B cell (primary cell): ENCODE data around the gene CASK. TPM values are rescaled to one million over a fixed set of nuclear protein-coding genes. Genes with fewer than 3 reads are reported as not detected.

Experiments used
- ATAC-seq: fragments of 200-7000 bp; cut with Tn5 transposase; one replicate; pipeline ENCODE4 v1.10.0; 2021; ENCODE audit warnings: low read depth, mild to moderate bottlenecking, moderate number of reproducible peaks, moderate library complexity
- CTCF ChIA-PET: fragments of 350-600 bp; sonication (Branson Sonifier 250); formaldehyde crosslinking; loops from one replicate; lab custom pipeline; 2021; ENCODE audit warnings: antibody characterized with exemption, inconsistent platforms; lab: Charles Lee
- POLR2A ChIA-PET: fragments of 350-600 bp; sonication (Branson Sonifier 250); formaldehyde crosslinking; loops from one replicate; lab custom pipeline; 2021; ENCODE audit warnings: antibody characterized with exemption; lab: Charles Lee
- DNase-seq: peaks from one replicate; pipeline ENCODE4 v3.0.0; 2013
- H2AFZ ChIP-seq: 2 replicates; pipeline ENCODE4 v1.6.1; 2012; ENCODE audit warnings: mild to moderate bottlenecking, low read depth, low read length; ENCODE audit not compliant: insufficient read depth, poor library complexity, severe bottlenecking
- H3K27ac ChIP-seq, 2 donors: 1 replicate in 1 of 2; 2 replicates in 1 of 2; pipeline ENCODE4 v1.5.1; 2012 to 2013; ENCODE audit warnings: low read length in 2 of 2, mild to moderate bottlenecking in 2 of 2, moderate library complexity in 1 of 2
- H3K27me3 ChIP-seq, 4 experiments: fragments of 200-600 bp in 1 of 4; sonication (generic) in 1 of 4; replicated peaks in 1 of 4; 1 replicate in 2 of 4; 2 replicates in 2 of 4; pipeline versions ENCODE4 v1.6.1 to v1.7.0; 2013 to 2016; ENCODE audit warnings: low read length in 3 of 4, mild to moderate bottlenecking in 2 of 4, mixed read lengths in 1 of 4, moderate library complexity in 1 of 4; ENCODE audit not compliant: insufficient read depth in 4 of 4, control insufficient read depth in 3 of 4; ENCODE audit errors: control extremely low read depth in 1 of 4
- H3K36me3 ChIP-seq, 2 experiments: replicated peaks in 1 of 2; 1 replicate in 1 of 2; 2 replicates in 1 of 2; pipeline versions ENCODE4 v1.6.1 to v1.7.1; 2013; ENCODE audit warnings: low read length in 1 of 2; ENCODE audit not compliant: insufficient read depth in 2 of 2, control insufficient read depth in 1 of 2; ENCODE audit errors: control extremely low read depth in 1 of 2, extremely low read depth in 1 of 2
- H3K4me1 ChIP-seq, 2 donors: fragments of 200-600 bp in 1 of 2; sonication (generic) in 1 of 2; 1 replicate in 1 of 2; 2 replicates in 1 of 2; pipeline versions ENCODE4 v1.5.1 to v1.6.1; 2013 to 2017; ENCODE audit warnings: low read length in 2 of 2; ENCODE audit not compliant: control insufficient read depth in 2 of 2, insufficient read depth in 2 of 2
- H3K4me2 ChIP-seq: replicated peaks from 2 replicates; pipeline ENCODE3; 2012; ENCODE audit warnings: mild to moderate bottlenecking, low read depth, low read length; ENCODE audit not compliant: poor library complexity, severe bottlenecking
- H3K4me3 ChIP-seq, 5 experiments: fragments of 200-600 bp in 1 of 5; sonication (generic) in 1 of 5; 1 replicate in 3 of 5; 2 replicates in 2 of 5; pipeline versions ENCODE4 v1.5.1 to v1.7.0; 2011 to 2016; ENCODE audit warnings: low read length in 4 of 5, mild to moderate bottlenecking in 4 of 5, low read depth in 2 of 5, control low read depth in 1 of 5, moderate library complexity in 1 of 5; ENCODE audit not compliant: insufficient read depth in 1 of 5; ENCODE audit errors: control extremely low read depth in 1 of 5, extremely low read depth in 1 of 5
- H3K79me2 ChIP-seq: fragments of 200-600 bp; sonication (generic); one replicate; pipeline ENCODE4 v1.6.0; 2016; ENCODE audit warnings: low read length; ENCODE audit not compliant: control insufficient read depth, insufficient read depth
- H3K9ac ChIP-seq: fragments of 200-600 bp; sonication (generic); 2 replicates; pipeline ENCODE4 v1.6.1; 2017; ENCODE audit warnings: mild to moderate bottlenecking, low read length, moderate library complexity
- H3K9me3 ChIP-seq, 3 donors: one replicate each; pipeline versions ENCODE4 v1.6.1 to v1.7.1; 2013; ENCODE audit warnings: low read length in 2 of 3; ENCODE audit not compliant: control insufficient read depth in 2 of 3, insufficient read depth in 1 of 3; ENCODE audit errors: control extremely low read depth in 1 of 3
- H4K20me1 ChIP-seq: 2 replicates; pipeline ENCODE4 v1.6.0; 2012; ENCODE audit warnings: mild to moderate bottlenecking, low read length; ENCODE audit not compliant: insufficient read depth, control insufficient read depth, poor library complexity, severe bottlenecking
- H3K27ac Mint-ChIP-seq: one replicate; pipeline ENCODE4 v1.8.0; 2021; ENCODE audit warnings: mixed read lengths
- H3K27me3 Mint-ChIP-seq: one replicate; pipeline ENCODE4 v1.8.0; 2021; ENCODE audit warnings: mixed read lengths
- H3K4me1 Mint-ChIP-seq: one replicate; pipeline ENCODE4 v1.8.0; 2021; ENCODE audit warnings: mixed read lengths
- H3K4me3 Mint-ChIP-seq: one replicate; pipeline ENCODE4 v1.8.0; 2021; ENCODE audit warnings: mixed read lengths
- H3K9me3 Mint-ChIP-seq: one replicate; pipeline ENCODE4 v1.8.0; 2022; ENCODE audit warnings: mixed read lengths; ENCODE audit not compliant: insufficient read depth
- CTCF ChIP-seq: fragments of 200-600 bp; IDR thresholded peaks from one replicate; pipeline ENCODE4 v1.8.0; 2022; ENCODE audit warnings: antibody characterized with exemption, mild to moderate bottlenecking
- EZH2 ChIP-seq: IDR thresholded peaks from 2 replicates; pipeline ENCODE4 v1.6.1; 2012; ENCODE audit warnings: borderline replicate concordance, low read depth, mild to moderate bottlenecking, moderate library complexity, low read length; ENCODE audit not compliant: insufficient read depth, poor library complexity, severe bottlenecking
- whole genome bisulfite sequencing: methylation state at CpG from one replicate; pipeline ENCODE4 v1.1.5; 2013; ENCODE audit warnings: missing lambda C conversion rate; ENCODE audit not compliant: insufficient coverage; 5-methylcytosine and 5-hydroxymethylcytosine counted together
- intact Hi-C: fragments of 100-400 bp; cut with micrococcal nuclease; formaldehyde crosslinking; loops from one replicate; pipeline ENCODE4 v1.10.0; 2022
- polyA plus RNA-seq: library from polyadenylated mRNA; depleted of rRNA; stranded (reverse); fragments of >200 nt; gene quantifications from 2 replicates; pipeline ENCODE4 v1.2.3, GENCODE V29; 2012
- total RNA-seq, 2 donors: library from RNA; stranded (reverse); fragments of 120-200 nt in 1 of 2; gene quantifications; 1 replicate in 1 of 2; 2 replicates in 1 of 2; pipeline versions ENCODE4 v1.2.3 to v1.2.4, GENCODE V29; 2013 to 2022

The CASK gene
- total and polyA plus RNA-seq, 2 donors (not counting 1 experiment from before 2014, with no cell fraction given): 14.2 to 50.4 TPM

GRCh38 chrX:41707218-41707617 is 216.1 kb downstream of the CASK start:
- peaks cover 43 to 48% of the 10 kb centered on the region in 2 donors for H3K4me1 ChIP-seq
- H3K27me3 ChIP-seq: no peaks in the 10 kb centered on the region
- H3K9me3 ChIP-seq: no peaks in the 10 kb centered on the region
- H3K27me3 Mint-ChIP-seq: no peaks in the 10 kb centered on the region
- H3K27ac ChIP-seq: no peak overlapping the region
- H2AFZ ChIP-seq: no peak overlapping the region
- no peak overlapping the region for H3K9ac ChIP-seq
- peak overlapping the region; percentile 72 for H3K4me3 Mint-ChIP-seq
- no peak overlapping the region for H3K4me3 ChIP-seq
- H3K4me1 Mint-ChIP-seq: peaks cover 52% of the 10 kb centered on the region
- CTCF ChIA-PET: interaction anchor here (0.8 to 3.8 kb wide), 4 partner anchors 10 to 149 kb away, joined by 4 to 20 read pairs (median 10); no protein-coding TSS in a partner anchor
- DNase-seq: peak; percentile 30
- POLR2A ChIA-PET: interaction anchor here (0.6 to 1.4 kb wide), 3 partner anchors 15 to 98 kb away, joined by 3 to 6 read pairs (median 3); no protein-coding TSS in a partner anchor
- H4K20me1 ChIP-seq: no peaks in the 10 kb centered on the region
- peak; percentile 18 for ATAC-seq
- intact Hi-C loops: loop anchor here (2.0 kb wide), 1 partner anchor 14 kb away; no protein-coding TSS in a partner anchor
- no peaks in the 10 kb centered on the region for H3K36me3 ChIP-seq
- no peaks in the 10 kb centered on the region for H3K9me3 Mint-ChIP-seq
- TF ChIP-seq EZH2 (no peak), CTCF (no peak)
- WGBS: no CpG with 5 or more reads among the region's 1 CpG
- H3K27ac Mint-ChIP-seq: peak overlapping the region; percentile 77
- no peaks in the 10 kb centered on the region for H3K79me2 ChIP-seq
- H3K4me2 ChIP-seq: peak overlapping the region; percentile 9

- peak overlapping the region; percentile 64 for H3K4me2 ChIP-seq
- Mint-ChIP-seq H3K27ac (peak overlapping the region; percentile 97), H3K4me1 (peaks cover 52% of the 10 kb centered on the region), H3K4me3 (peak overlapping the region; percentile 85), H3K27me3 (no peaks in the 10 kb centered on the region), H3K9me3 (no peaks in the 10 kb centered on the region)
- intact Hi-C loops: loop anchor here (2.0 kb wide), 1 partner anchor 15 kb away; no protein-coding TSS in a partner anchor
- H3K27ac ChIP-seq: peak overlapping the region; percentile 44 to 55
- H4K20me1 ChIP-seq: no peaks in the 10 kb centered on the region
- H3K4me1 ChIP-seq: peaks cover 43 to 48% of the 10 kb centered on the region in 2 donors
- peak overlapping the region; percentile 11 for H2AFZ ChIP-seq
- no peak for TF ChIP-seq CTCF
- no peak for TF ChIP-seq EZH2
- no peaks in the 10 kb centered on the region for H3K36me3 ChIP-seq
- no peaks in the 10 kb centered on the region for H3K79me2 ChIP-seq
- peak; percentile 76 for ATAC-seq
- WGBS: 0% methylated on average over 1 of the region's 3 CpGs
- DNase-seq: peak; percentile 48
- peak overlapping the region; percentile 24 for H3K9ac ChIP-seq
- CTCF ChIA-PET: interaction anchor here (0.6 to 3.8 kb wide), 4 partner anchors 12 to 411 kb away, joined by 3 to 20 read pairs (median 10); no protein-coding TSS in a partner anchor
- POLR2A ChIA-PET: interaction anchor here (1.0 to 1.4 kb wide), 2 partner anchors 11 to 16 kb away, joined by 3 read pairs; no protein-coding TSS in a partner anchor
- no peaks in the 10 kb centered on the region for H3K9me3 ChIP-seq
- peak overlapping the region in 2 of 5 experiments; percentile 8 to 11 for H3K4me3 ChIP-seq
- H3K27me3 ChIP-seq: no peaks in the 10 kb centered on the region
These were observed 217.5 kb downstream of the CASK start for GRCh38 chrX:41705680-41706374.
